ENCODE measurements around the gene TRAFD1.
"Not testable (repeated sequence)": the region's sequence is repeated elsewhere in the genome, so short reads cannot be mapped to it uniquely, and the experiment has no call there.

The TRAFD1 gene

DNA sequence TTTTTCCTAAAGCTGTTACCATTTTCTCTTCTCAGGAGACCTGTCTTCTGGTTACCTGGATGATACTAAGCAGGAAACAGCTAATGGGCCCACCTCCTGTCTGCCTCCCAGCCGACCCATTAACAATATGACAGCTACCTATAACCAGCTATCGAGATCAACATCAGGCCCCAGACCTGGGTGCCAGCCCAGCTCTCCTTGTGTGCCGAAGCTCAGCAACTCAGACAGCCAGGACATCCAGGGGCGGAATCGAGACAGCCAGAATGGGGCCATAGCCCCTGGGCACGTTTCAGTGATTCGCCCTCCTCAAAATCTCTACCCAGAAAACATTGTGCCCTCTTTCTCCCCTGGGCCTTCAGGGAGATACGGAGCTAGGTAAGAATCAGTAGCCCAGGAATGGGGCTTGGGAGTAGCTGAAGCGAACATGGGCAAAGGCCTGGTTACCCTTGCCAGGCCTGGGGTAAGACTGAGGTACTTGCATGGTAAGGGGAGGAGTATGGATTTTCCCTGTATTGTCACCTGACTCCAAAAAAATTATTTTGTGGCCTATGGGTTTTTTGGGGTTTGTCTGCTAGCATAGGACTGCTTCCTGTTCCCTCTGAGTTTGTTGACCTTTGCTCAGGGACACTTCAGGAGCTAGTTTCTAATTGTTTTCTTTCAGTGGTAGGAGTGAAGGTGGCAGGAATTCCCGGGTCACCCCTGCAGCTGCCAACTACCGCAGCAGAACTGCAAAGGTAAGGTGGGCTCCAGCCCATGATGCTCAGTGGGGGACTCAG is 26.6 kb downstream of the TRAFD1 start:
- no peak for DNase-seq
- in situ Hi-C loops (cut with MboI; ENCODE audit: low pct_unique_long_range_greater_than_20kb, low sequenced_read_pairs), result no loop called here

DNA sequence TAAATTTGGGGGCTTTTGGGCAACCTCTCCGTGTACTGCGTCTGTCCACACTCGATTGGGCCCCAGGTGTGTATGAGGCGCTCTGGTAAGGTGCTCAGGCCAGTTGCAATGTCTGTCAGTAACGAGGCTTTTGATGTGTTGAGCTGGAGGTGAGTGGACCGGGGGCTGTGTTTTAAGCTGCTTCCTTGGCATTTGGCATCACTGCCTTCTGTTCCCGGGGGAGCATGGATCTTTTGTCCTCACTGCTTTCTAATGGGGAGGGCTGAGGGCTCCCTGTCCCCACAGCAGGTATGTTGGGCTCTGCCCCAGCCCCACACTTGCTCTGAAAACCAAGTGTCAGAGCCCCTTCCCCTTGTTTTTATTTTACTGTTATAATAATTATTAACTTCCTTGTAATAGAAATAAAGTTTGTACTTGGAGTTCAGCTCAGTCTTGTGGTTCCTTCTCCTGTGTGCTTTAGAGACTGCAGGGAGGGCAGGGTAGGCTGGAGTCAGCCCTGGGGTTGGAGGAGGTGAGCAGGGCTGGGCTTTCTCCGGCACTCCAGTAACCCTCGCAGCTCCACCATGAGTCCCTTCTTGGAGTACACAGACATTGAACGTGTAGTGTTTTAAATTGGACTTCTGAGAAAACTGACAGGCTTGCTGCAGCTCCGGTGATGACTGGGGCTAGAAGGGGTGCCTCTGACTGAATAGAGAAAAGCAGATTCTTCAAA is 28.0 kb downstream of the TRAFD1 start:
- no peak for DNase-seq
- in situ Hi-C loops (cut with MboI; ENCODE audit: low pct_unique_long_range_greater_than_20kb, low sequenced_read_pairs), result no loop called here

DNA sequence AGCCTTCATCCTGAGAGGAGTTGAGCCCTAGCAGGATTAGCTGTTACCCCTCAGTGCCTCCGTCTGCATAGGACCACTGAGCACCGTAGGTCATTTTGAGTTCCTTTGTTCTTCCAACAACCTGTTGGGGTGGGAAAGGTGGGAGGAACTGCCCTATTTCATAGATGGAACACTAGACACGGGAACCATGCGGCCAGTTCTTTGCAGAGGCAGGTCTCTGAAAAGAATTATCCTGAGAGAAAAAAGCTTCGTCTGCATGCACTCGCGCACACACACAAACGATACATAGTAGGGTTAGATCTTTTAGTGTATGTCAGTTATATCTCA is 28.5 kb downstream of the TRAFD1 start:
- DNase-seq, result no peak
- in situ Hi-C loops (cut with MboI; ENCODE audit: low pct_unique_long_range_greater_than_20kb, low sequenced_read_pairs), result no loop called here

DNA sequence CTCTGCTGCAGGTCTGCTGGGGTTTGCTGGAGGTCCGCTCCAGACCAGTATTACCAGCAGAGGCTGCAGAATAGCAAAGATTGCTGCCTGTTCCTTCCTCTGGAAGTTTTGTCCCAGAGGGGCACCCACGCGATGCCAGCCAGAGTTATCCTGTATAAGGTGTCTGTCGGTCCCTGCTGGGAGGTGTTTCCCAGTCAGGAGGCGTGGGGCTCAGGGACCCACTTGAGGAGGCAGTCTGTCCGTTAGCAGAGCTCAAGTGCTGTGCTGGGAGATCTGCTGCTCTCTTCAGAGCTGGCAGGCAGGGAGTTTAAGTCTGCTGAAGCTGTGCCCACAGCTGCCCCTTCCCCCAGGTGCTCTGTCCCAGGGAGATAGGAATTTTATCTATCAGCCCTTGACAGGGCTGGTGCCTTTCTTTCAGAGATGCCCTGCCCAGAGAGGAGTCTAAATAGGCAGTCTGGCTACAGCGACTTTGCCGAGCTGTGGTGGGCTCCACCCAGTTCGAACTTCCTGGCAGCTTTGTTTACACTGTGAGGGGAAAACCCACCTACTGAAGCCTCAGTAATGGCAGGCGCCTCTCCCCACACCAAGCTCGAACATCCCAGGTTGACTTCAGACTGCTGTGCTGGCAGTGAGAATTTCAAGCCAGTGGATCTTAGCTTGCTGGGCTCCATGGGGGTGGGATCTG is 33.2 kb downstream of the TRAFD1 start:
- in situ Hi-C loops (cut with MboI; ENCODE audit: low pct_unique_long_range_greater_than_20kb, low sequenced_read_pairs); DNase-seq: not testable (repeated sequence)

DNA sequence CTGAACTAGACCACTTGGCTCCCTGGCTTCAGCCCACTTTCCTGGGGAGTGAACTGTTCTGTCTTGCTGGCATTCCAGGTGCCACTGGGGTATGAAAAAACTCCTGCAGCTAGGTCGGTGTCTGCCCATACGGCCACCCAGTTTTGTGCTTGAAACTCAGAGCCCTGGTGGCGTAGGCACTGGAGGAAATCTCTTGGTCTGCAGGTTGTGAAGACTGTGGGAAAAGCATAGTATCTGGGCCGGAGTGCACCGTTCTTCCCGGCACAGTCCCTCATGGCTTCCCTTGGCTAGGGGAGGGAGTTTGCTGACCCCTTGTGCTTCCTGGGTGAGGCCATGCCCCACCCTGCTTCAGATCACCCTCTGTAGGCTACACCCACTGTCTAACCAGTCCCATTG is 33.8 kb downstream of the TRAFD1 start:
- in situ Hi-C loops (cut with MboI; ENCODE audit: low pct_unique_long_range_greater_than_20kb, low sequenced_read_pairs), result no loop called here
- no peak for DNase-seq

DNA sequence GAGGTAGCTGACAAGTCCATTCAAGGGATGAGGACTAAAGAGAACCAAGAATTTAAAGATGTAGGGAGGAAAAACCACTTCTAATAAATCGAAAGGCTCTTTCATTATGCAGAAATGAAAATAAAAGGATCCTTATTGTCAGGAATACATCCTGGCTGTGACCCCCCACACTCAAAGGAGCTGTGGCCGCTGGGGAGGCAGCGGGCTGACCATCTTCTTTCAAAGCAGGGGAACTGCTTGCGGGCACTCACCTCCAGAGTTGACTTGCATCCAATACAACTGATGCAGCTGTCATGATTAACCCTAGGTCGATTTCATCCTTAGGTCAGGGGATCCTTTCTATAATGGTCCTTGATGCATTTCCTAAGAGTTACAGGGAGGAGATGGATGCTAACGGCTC is 35.3 kb downstream of the TRAFD1 start:
- in situ Hi-C loops (cut with MboI; ENCODE audit: low pct_unique_long_range_greater_than_20kb, low sequenced_read_pairs), result no loop called here

DNA sequence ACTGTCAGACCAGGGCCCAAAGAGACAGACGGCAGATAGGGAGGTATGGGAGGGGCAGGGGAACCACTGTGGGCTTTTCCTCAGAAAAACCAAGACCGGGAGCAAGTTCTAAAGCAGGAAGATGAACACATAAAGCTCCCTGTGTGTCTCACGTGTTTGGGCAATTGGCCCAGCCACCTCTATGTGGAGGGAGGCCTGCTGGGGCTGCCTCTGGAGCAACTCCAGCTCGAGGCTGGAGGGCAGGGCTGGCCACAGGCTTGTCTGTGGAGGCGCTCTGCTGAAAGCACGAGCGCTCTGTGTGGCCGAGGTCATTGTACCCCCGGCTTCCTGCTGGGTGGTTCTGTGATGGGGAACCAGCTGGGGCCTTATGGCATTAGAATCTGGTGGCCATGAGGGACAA is 36.4 kb downstream of the TRAFD1 start:
- in situ Hi-C loops (cut with MboI; ENCODE audit: low pct_unique_long_range_greater_than_20kb, low sequenced_read_pairs), result no loop called here
- no peak for DNase-seq

More for the DNA sequence above, 35.3 kb downstream of the TRAFD1 start:
- no peak for DNase-seq

DNA sequence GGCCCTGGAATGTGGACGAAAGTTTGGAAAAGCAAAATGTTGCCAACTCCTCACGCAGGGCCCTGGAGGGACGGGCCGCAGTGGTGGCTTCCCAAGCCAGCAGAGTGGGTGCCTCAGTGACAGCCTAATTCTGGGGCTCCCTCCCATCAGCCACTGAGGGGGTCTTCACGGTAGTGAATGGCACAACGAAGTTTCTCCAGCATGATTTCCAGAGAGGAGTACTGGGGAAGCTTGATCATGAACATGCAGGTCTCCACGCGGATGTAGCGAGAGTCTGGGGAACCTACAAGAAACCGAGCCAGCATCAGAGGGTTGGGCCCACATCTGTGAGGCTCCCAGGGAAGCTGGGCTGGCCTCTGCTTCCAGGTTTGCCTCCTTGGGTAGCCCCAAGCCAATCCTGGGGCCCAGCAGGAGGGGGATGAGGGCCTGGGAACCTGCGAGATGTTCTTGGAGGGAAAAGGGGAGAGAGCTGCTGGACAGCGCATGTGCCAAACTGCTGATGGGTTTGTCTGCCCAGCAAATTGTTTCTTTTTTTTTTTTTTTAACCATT is 37.0 kb downstream of the TRAFD1 start:
- in situ Hi-C loops (cut with MboI; ENCODE audit: low pct_unique_long_range_greater_than_20kb, low sequenced_read_pairs), result no loop called here
- no peak for DNase-seq

DNA sequence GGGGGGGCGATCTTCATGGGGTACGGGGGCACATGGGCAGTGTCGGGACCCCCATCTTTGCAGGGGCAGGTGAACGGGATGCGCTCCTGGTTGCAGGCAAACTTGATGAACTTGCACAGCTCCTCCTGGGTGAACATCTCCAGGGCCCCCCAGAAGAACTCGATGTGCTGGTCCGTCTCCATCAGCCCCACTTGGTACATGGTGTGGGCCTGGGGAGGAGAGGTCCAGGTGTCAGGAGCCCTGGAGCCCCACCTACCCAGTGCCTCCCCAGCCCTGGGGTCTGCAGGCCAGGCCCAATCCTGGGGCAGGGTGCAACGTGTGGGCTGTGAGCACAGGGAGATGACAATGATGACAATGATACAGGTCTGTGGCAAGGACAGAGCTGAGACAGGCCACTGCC is 37.7 kb downstream of the TRAFD1 start:
- in situ Hi-C loops (cut with MboI; ENCODE audit: low pct_unique_long_range_greater_than_20kb, low sequenced_read_pairs), result no loop called here
- DNase-seq, result no peak

DNA sequence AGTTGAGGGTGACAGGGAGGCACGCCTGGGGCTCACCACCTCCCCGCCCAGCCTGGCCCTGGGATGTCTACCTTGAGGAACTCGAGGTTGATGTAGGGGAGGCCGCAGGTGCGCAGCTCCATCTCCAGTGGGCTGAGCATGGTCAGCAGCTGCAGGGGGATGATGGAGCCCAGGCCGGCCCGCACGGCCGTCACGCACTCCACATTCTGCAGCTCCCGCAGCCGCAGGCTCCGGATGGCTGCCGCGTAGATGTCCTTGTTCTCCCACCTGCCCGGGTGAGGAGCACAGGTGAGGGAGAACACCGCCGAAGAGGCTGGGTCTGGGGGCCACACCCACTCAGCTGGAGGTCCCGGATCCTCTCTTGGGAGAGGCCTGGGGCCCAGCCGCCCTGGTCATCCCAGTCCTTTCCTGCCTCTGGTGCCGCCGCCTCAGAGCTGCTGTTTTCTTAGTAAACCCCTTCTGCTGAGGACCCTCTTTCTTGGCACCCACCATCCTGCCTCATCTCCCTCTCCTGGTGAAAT is 38.2 kb downstream of the TRAFD1 start:
- in situ Hi-C loops (cut with MboI; ENCODE audit: low pct_unique_long_range_greater_than_20kb, low sequenced_read_pairs), result no loop called here
- no peak for DNase-seq

DNA sequence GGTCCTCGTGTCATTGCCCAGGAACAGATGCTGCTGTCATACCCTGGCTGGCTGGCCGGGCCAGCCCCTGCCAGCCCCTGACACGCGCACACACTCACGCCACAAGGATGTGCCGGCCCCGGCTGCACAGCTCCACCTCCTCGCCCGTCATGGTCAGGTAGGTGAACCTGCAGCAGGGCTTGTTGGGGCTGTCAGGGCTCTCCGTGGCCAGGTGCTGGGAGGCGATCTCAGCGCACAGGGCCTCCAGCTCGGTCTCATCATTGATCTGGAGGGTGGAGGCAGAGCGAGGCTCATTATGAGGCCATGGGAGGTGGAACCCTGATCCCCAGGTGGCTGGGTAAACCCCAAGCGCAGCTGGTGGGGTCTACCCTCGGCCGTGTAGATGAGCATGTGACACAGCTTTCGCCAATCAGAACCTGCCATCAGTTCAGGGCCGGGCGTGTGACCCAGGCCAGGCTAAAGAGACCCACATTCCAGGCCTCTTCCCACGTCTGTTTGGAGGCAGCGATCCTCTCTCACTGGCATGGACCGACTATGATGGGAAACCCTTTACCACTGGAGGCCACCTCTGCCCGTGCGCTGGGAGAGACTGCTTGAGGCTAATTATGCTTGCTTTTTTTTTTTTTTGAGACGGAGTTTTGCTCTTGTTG is 38.8 kb downstream of the TRAFD1 start:
- in situ Hi-C loops (cut with MboI; ENCODE audit: low pct_unique_long_range_greater_than_20kb, low sequenced_read_pairs), result no loop called here
- DNase-seq, result no peak

DNA sequence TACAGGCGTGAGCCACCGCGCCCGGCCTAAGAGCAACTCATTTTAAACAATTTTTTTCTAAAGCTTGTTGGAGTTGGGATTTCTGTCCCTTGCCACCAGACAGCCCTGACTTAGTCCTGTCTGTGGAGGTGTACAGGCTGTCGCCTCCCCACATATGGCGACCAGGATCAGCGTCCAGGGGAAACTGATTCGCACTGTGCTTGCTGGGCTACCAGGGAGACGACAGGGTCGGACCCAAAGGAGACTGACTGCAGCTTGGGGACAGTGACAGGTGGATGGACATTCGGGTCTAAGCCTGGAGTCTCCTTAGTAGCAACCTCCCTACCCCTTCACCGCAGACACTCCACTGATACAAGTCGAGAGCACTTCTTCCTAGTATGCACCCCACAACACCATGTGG is 40.3 kb downstream of the TRAFD1 start:
- DNase-seq, result no peak
- in situ Hi-C loops (cut with MboI; ENCODE audit: low pct_unique_long_range_greater_than_20kb, low sequenced_read_pairs), result no loop called here

DNA sequence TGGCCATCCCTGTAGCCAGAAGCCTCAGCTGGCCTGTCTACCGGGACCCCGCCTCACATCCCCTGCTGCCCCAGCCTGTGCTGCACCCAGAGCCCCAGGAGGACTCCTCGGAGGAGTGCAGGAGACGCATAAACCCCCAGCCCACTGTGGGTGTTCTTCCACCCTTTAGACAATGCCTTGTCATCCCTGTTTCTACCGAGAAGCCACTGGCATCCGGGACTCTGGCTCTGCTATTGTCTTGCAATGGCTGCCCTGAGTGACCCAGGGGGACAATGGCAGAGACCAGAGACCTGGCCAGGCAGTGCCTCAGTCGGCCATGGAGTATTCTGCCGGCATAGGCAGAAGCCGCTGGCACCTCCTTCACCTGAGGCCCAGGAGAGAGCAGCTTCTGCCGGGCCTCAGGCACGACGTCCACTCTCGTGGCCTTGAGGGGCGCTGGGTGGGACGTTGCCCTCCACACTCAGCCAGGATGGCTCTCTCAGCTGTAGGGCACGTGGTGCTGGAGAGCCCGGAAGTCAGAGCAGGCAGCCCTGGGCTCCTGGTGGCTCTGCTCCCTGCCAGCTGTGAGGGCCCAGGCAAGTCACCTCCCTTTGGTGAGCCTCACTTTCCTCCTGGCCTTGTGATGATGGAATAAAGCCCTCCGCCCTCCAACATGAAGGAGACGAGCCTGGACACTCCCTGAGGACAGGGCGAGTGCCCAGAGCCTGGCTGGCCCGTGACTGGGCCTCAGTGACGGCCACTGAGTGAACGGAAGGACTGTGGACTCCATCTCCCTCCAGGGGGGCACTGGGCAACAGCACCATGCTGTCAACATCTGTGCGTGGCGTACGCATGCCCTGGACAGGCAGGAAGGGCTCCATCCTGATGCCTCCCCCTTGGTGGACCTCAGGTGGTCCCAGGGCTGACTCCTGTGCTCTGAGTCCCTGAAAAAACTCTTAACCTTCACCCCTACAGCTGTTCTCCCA is 41.0 kb downstream of the TRAFD1 start:
- in situ Hi-C loops (cut with MboI; ENCODE audit: low pct_unique_long_range_greater_than_20kb, low sequenced_read_pairs), result no loop called here
- no peak for DNase-seq

DNA sequence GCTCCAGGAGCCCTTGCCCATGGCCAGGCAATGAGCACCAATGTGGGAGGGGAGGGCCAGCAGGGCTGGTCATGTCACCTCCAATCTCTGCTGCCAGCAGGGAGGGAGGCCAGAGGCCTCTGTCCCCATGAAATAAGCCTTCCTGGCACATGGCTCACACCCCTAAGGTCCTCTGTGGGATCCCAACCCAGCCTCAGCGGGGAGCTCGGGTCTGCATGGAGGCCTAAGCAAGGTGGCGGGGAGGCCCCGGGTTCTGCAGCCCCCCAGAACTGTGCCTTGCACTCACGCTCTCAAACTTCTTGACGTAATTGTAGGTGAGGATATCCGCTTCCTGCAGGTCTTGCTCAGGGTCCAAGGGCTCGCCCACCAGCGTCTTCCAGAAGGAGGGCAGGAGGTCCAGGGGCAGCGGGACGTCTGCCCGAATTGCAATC is 41.7 kb downstream of the TRAFD1 start:
- DNase-seq, result no peak
- in situ Hi-C loops (cut with MboI; ENCODE audit: low pct_unique_long_range_greater_than_20kb, low sequenced_read_pairs), result no loop called here

DNA sequence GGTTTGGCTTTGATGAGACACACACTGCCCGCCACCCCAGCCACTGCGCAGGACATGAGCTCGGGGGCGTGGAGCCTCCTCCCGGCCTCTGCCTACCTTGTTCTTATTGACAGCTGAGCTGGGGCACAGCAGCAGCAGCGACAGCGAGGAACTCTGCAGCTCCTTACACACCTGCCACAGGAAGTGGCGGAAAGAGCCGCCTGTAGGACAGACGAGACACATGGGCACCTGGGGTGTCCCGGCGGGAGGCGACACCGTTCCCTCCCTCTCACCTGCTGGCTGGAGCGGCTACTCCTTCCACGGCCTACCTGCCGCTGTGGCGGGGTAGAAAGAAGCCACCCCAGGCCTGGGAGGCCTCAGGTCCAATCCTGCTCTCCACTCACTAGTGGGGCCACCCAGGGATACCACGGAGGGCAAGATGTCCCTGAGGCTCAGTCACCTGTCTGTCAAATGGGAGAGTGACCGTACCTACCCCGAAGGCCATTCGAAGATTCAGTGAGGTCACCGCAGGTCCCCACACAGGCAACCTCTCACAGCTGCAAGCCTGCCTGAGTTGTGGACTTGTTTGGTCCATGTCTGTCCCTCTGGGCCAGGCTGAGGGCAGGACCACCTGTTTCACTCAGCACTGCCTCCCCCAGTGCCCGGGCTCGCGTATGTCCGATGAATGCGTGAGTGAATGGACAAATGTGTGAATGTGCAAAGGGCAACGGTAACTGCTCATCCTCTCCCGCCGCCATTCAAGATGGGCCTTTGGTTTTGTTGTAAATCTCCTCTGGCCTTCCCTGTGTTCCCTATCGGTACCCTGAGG is 42.6 kb downstream of the TRAFD1 start:
- in situ Hi-C loops (cut with MboI; ENCODE audit: low pct_unique_long_range_greater_than_20kb, low sequenced_read_pairs), result no loop called here
- DNase-seq, result no peak

DNA sequence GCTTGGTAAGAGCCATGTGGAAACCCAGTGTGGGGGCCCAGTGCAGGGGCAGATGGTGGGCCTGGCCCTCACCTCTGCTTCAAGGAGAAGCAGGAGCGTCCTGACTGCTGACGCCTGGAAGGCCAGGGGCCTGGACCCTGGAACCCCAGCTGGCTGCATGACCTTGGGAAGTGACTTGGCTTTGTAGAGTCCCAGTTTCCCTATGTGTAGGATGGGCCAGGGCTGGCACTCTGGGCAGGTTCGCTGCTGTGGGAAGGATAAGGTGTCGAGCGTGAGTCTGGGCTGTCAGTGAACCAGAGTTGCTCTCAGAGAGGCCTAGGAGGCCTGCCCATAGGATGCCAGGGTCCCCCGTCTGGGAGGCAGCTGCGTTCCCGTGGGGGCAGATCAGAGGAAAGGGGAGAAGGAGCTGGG is 43.2 kb downstream of the TRAFD1 start:
- in situ Hi-C loops (cut with MboI; ENCODE audit: low pct_unique_long_range_greater_than_20kb, low sequenced_read_pairs), result no loop called here
- no peak for DNase-seq

DNA sequence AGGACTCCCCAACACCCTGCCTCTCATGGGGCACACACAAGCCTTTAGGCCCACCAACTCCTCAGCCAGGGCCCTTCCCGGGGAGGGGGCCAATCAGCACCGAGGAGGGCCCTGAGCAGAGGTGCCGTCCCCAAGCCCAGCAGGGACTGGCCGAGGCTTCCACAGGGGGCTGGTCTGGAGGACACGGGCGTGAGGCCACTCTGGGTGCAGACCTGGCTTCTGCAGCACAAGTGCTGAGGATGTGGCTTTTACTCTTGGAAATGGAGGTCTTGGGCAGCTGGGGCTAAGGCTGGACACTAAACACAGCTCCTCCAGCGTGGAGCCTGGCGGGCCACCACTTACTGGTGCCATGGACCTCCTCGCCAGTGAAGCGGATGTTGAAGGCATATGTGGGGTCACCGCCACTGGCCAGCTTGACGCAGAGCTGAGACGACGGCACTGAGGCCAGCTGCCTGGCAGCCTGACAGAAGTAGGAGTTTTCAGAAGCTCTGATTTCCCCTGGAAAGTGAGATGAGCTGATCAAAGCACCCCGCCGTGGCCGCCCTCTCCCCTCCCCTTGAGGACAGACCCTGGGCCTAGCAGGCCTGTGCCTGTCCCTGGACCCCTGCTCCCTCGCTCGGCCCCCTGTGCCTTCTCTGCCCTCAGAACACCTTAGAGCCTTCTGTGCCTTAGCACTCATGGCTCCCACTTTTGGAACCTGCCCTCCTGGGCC is 44.0 kb downstream of the TRAFD1 start:
- no peak for DNase-seq
- in situ Hi-C loops (cut with MboI; ENCODE audit: low pct_unique_long_range_greater_than_20kb, low sequenced_read_pairs), result no loop called here

Measured in KBM-7 (cell line).